Stimulated activated CD8-positive, alpha-beta memory T cell treated with anti-CD3 and anti-CD28 coated beads, Interleukin-12 subunit alpha, Interleukin-12 subunit beta, amount 100 ng/mL, for 4 hours (primary cell): ENCODE measurements around the gene RYR2.
"Not testable (repeated sequence)": the region's sequence is repeated elsewhere in the genome, so short reads cannot be mapped to it uniquely, and the experiment has no call there.

Source experiments
- DNase-seq: peaks from one replicate; pipeline ENCODE4 v3.0.0-alpha.2; 2020; ENCODE audit warnings: low read depth

Gene RYR2

GRCh38 chr1:237084341-237085077, 42.5 kb downstream of the RYR2 start:
- DNase-seq, result no peak

DNA sequence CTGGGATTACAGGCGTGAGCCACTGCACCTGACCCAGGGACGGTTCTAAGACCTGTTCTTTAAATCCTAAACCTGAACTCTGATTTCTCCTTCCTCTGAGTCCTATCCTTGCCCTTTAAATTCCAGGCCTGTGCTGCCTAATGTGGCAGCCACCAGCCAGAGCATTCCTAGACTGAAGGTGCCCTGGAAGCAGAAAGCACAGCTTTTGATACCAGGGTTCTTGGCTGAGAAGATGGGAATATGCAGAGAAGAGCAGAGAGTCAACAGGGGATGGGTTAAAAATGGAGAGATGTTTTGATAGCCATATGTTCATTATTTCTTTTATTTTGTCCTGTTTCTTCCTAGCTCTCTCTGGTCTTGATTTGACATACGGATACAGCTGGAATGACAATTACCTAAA, 49.7 kb downstream of the RYR2 start:
- DNase-seq, result no peak

DNA sequence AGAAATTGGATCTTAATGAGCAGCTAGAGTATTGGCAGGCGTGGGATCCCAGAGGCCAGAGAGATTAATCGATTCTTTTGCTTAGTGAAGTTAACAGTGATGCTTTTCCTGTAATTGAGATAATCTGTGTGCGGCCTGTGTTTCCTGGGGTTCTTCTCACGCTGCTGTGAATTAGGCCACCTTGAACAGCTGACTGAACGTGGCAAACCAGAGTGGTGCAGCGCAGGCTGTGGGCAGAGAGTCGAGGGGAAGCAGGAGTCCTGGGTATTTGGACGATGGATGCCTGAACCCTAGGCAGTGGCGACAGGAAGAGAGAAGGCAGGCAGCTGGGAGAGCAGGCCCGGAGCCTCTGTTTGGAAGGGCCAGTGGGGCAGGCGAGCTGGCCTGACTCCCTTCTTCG, 51.7 kb downstream of the RYR2 start:
- no peak for DNase-seq

DNA sequence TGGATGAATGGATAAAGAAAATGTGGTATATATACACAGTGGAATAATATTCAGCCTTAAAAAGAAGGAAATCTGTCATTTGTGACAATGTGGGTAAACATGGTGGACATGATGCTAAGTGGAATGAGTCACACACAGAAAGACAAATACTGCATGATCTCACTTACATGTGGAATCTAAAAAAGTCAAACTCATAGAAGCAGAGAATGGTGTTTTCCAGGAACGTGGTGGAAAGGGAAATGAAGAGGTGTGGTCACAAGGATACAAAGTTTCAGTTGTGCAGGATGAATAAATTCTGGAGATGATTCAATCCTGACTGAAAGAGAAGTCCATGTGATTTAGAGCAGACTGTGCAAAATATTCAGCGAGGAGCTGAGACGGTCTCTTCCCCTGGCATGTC, 56.6 kb downstream of the RYR2 start:
- DNase-seq, result no peak

DNA sequence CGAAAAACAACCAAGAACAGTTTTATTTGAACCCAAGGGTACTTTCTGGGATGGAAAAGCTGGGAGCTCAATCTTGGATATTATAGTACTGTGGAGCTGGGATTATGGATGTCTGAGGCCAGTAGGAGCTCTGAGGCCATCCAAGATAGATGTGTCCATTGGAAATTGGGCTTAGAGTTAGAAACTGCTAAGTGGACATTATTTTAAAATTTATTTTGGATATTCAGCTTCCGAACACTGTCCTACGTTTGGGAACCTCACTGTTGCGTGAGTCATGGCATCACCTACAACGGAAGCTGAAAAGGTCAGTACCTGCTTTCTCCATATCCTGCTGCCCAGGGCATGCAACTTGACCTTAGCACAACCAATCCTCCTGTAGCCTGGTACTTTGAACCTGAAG, 61.0 kb downstream of the RYR2 start:
- no peak for DNase-seq

DNA sequence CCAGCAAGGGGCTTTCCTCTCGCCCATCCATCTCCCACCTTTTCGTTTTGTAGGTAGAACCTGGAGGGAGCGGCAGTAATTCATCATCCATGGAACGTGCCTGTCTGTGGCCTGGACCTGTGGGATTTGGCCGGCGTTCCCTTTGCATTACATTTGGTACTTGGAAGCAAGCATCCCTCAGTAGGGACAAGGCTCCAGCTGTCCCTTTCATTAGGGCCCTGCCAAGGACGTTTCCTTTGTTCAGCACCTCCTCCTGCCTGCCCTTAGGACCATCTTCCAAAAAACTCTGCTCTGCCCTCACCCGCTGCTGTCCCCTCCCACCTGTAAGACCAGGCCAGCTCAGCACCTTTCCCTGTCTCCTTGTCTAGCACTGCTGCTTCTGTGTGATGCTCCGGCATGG, 62.1 kb downstream of the RYR2 start:
- no peak for DNase-seq

DNA sequence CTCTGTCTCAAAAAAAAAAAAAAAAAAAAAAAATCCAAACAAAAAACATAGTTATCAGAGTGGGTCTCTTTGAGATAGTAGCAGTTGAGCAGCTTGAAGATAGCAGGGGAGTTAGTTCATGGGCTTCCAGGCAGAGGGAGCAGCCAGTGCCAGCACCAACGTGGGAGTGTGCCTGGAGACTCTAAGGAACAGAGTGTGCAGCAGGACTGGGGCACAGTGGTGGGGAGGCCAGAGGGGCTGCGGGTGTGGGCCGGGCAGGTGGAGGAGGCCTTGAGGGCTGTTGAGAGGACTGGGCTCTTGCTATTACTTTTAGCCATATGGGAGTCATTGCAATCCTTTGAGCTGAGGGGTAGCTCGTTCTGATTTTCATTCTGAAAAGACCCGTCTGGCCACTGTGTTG, 63.8 kb downstream of the RYR2 start:
- no peak for DNase-seq

DNA sequence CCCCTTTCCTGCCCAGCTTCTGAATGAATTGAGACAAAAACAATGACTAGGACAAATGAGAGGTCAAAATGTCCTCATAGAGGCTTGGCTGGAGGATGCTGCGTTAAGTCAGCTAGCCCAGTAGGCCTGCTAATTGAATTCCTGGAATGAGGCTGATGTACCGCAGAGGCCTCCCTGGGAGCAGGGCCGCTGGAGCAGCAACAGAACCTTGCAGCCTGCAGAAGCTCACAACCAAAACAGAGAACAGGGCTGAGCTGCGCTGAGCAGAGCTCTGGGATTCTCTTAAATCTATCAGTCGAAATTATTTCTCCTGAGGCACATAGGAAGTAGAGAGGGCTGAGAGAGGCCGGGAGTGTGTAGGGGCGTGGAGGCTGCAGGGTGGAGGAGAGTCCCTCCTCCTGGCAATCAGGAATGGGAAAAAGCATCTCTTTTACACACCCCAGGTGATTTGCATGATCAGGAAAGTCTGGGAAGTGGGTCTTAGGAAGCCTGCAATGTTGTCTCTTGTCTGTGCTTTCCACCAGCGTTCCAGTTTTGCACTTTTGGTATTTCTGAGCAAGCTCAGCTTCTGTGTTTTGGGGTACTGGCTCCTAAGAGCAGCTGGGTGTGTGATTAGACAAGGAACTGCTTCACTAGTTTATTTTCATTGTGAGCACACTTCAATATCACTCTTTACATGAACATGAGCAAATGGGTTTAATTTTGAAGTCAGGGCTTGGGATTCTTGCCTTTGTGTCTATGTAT, 66.5 kb downstream of the RYR2 start:
- no peak for DNase-seq

GRCh38 chr1:237111807-237112206, 69.8 kb downstream of the RYR2 start:
- no peak for DNase-seq

GRCh38 chr1:237112663-237113062, 70.7 kb downstream of the RYR2 start:
- DNase-seq, result no peak

- DNase-seq, result no peak
Measured at GRCh38 chr1:237115035-237115434, 73.1 kb downstream of the RYR2 start.

DNA sequence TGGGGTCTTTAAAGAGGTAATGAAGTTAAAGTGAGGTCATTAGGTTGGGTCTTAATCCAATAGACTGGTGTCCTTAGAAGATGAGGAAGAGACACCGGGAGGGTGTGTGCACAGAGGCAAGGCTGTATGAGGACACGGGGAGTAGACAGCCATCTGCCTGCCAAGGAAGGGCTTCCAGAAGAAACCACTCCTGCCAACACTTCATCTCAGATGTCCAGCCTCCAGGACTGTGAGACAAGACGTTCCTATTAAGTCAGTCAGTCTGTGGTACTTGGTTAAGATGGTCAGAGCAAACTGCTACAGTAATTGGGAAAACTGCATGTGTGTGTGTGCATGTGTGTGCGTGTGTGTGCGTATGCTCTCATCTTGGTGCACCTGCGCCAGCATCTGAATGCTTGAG, 77.1 kb downstream of the RYR2 start:
- no peak for DNase-seq

DNA sequence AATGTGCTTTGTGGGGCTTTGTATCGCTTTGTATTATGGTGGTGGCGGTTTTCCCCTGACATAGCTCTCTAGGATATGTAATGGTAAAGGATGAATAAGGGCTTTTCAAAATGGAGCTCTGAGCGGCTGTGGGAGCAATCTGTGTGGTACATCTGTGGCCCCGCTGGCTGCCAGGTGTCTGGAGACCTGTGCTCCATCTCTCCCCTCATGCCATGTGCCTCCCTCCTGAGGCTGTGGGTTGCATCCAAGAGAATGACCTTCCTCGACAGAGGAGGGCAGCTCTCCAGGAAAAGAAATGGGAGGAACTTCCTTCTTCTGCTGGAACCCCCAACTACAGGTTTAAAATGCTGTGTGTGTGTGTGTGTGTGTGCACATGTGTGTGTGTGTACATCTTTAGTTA, 78.7 kb downstream of the RYR2 start:
- no peak for DNase-seq

GRCh38 chr1:237124856-237125462, 83.0 kb downstream of the RYR2 start:
- no peak for DNase-seq

DNA sequence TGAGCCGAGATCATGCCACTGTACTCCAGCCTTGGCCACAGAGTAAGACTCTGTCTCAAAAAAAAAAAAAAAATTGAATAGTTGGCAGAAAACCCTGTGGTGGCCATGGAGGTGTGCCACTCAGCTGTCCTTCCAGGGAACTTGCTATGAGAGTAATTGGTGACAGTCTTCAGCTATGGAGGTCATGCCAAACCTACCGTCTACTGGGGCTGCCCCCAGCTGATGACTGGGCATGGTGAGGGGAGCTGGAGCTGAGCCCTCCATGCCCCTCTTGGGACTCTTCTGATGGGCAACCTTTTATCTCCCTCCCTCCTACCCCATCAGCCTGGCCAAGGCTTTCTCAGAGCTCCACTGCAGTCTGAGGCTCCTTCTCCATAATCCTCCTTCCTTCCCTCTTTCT, 84.2 kb downstream of the RYR2 start:
- DNase-seq, result no peak

DNA sequence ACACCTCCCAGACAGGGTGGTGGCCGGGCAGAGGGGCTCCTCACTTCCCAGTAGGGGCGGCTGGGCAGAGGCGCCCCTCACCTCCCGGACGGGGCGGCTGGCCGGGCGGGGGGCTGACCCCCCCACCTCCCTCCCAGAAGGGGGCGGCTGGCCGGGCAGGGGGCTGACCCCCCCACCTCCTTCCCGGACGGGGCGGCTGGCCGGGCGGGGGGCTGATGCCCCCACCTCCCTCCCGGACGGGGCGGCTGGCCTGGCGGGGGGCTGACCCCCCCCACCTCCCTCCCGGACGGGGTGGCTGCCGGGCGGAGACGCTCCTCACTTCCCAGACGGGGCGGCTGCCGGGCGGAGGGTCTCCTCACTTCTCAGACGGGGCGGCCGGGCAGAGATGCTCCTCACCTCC, 85.3 kb downstream of the RYR2 start:
- DNase-seq, result not testable (repeated sequence)

- no peak for DNase-seq
Measured at GRCh38 chr1:237133921-237134320, 91.9 kb downstream of the RYR2 start.

- no peak for DNase-seq
Measured at GRCh38 chr1:237134929-237135328, 92.9 kb downstream of the RYR2 start.

DNA sequence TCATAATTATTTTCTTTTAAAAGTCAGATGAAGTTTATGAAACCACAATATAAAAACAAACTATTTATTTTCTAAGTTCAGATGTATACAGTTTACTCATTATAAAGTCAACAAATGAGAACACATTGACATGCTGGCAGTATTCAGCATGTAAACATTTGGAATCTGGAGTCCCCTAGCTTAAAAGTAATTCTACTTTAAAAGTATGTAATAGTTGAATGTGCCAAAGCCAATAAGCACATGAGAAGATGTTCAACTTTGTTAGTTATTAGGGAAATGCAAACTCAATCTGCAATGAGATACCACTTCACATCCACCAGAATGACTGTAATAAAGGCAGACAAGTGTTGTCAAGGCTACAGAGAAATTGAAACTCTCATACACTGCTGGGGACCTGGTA, 96.6 kb downstream of the RYR2 start:
- DNase-seq, result no peak

DNA sequence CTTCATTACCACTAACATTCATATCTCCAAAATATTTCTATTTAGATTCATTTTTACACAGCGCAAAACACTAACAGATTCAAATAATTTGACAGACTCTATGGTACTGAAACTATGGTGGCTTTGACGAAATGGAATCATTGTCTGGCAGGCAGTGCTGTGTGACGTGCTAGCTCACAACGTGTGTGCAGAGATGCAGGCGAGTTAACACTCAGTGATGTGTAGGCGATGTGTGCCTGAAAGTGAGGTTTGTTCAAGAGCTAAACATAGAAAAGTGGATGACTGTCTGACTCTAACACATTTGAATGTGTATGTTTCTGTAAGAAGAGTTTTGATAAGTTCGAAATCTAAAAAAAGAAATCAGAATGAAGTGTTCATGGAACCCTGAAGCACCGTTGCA, 97.7 kb downstream of the RYR2 start:
- DNase-seq, result no peak

DNA sequence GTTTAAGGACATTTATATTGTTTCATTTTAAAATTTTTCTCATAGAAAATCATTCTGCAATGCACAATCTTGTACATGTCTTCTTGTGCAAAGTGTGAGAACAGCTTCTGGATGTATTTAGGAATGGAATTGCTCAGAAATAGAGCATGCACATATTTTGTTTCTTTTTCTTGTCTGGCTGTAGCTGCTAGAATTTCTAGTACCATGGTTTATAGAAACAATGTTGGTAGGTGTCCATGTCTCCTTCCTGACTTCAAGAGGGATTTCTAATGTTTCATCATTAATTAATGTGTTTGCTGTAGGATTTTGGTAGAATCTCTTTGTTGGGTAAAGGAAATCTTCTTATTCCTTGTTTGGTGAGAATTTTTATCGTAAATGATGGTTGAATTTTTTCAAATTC, 99.0 kb downstream of the RYR2 start:
- DNase-seq, result no peak

GRCh38 chr1:237141502-237141901, 99.5 kb downstream of the RYR2 start:
- DNase-seq, result no peak

DNA sequence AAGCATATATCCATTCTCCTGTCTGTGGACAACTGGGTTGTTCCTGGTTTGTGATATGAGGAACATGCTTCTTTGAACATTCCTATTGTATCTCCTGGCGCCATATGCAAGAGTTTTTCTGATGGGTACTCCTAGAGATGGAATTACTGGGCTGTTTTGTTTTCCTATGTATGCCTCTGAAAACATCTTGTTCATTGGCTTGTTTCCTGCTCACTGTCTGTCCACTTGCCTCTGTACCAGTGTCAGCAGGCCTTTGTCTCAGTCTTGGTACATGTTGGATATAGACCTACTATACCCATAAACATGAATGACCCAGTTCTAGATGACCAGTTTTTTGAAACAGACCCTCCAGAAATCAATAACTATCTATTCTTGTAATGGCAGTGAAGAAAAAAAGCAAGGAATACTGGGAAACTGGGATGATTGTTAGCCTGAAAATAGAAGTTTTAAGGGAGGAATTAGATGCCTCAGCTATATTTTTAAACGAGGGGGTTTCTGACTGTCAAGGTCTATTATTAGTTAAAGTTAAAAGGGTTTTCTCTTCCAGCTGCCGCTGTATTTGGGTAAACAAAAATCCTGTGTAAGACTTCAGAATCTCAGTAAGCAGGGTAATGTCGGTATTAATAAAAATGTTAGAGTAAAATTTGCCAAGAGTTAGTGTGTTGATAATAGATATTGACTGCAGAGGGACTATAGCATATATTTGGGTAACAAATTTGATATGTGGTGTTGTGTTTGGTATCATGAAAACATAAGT, 103.6 kb downstream of the RYR2 start:
- no peak for DNase-seq
